ENCODE results near the gene GDPD4. TPM values are rescaled to one million over a fixed set of nuclear protein-coding genes. Genes with fewer than 3 reads are reported as not detected.

GDPD4 gene
- total and polyA plus RNA-seq, 12 donors, result not detected

- peaks cover 0 to 7% (median 0%) of the 10 kb centered on the region in 9 donors for H3K4me1 ChIP-seq
- intact Hi-C loops (cut with DNase I), result no loop called here
- H3K27ac ChIP-seq, result no peak overlapping the region
- WGBS, 2 donors, result 84 to 92% methylated on average over 11 of the region's 11 CpGs
- no peak overlapping the region for H3K4me3 ChIP-seq
- H3K36me3 ChIP-seq, result no peaks in the 10 kb centered on the region
- H3K27me3 ChIP-seq, result no peaks in the 10 kb centered on the region
- no peak for TF ChIP-seq CTCF (IDR thresholded peaks at IDR 0.05)
- ATAC-seq (no peak), DNase-seq (no peak)
- no peaks in the 10 kb centered on the region for H3K9me3 ChIP-seq
Measured at GRCh38 chr11:77208535-77208934, 93.0 kb downstream of the GDPD4 start.

- ATAC-seq (peak in 2 of 8 donors; percentile 13 to 17), DNase-seq (no peak)
- 66 to 69% methylated on average over 10 of the region's 10 CpGs for WGBS, 2 donors
- intact Hi-C loops (cut with DNase I), result no loop called here
- no peaks in the 10 kb centered on the region for H3K27me3 ChIP-seq
- H3K9me3 ChIP-seq, result no peaks in the 10 kb centered on the region
- H3K36me3 ChIP-seq, result no peaks in the 10 kb centered on the region
- peaks cover 0 to 7% (median 0%) of the 10 kb centered on the region in 9 donors for H3K4me1 ChIP-seq
- H3K4me3 ChIP-seq, result no peak overlapping the region
- H3K27ac ChIP-seq, result no peak overlapping the region
- no peak for TF ChIP-seq CTCF (IDR thresholded peaks at IDR 0.05)
Measured at GRCh38 chr11:77207618-77208313, 93.7 kb downstream of the GDPD4 start.

DNA sequence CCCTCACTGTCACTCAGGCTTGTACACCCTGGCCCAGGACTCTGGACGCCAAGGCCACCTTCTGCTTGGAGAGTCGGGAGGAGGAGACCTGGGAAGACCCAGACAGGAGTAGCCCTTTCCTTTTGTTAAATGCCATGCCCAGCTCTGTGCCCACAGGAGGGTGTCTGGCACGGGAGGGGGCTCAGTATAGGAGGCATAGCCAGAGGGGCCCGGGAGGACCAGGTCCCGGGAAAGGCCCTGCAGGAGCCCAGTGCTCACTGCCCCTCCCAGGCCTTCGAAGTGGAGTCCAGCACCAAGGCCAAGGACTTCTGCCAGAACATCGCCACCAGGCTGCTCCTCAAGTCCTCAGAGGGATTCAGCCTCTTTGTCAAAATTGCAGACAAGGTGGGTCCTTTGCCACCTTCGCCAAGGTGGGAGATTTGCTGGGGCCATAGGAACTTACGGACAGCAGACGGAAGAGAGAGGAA, 94.4 kb downstream of the GDPD4 start:
- H3K9me3 ChIP-seq, result no peaks in the 10 kb centered on the region
- no peak overlapping the region for H3K27ac ChIP-seq
- H3K36me3 ChIP-seq, result no peaks in the 10 kb centered on the region
- no peak for ATAC-seq
- WGBS, 2 donors, result 78 to 88% methylated on average over 9 to 10 of the region's 10 CpGs
- intact Hi-C loops (cut with DNase I), result no loop called here
- no peaks in the 10 kb centered on the region for H3K27me3 ChIP-seq
- H3K4me3 ChIP-seq, result no peak overlapping the region
- no peak for DNase-seq
- no peak for TF ChIP-seq CTCF (IDR thresholded peaks at IDR 0.05)
- H3K4me1 ChIP-seq, result peaks cover 0 to 7% (median 0%) of the 10 kb centered on the region in 9 donors

DNA sequence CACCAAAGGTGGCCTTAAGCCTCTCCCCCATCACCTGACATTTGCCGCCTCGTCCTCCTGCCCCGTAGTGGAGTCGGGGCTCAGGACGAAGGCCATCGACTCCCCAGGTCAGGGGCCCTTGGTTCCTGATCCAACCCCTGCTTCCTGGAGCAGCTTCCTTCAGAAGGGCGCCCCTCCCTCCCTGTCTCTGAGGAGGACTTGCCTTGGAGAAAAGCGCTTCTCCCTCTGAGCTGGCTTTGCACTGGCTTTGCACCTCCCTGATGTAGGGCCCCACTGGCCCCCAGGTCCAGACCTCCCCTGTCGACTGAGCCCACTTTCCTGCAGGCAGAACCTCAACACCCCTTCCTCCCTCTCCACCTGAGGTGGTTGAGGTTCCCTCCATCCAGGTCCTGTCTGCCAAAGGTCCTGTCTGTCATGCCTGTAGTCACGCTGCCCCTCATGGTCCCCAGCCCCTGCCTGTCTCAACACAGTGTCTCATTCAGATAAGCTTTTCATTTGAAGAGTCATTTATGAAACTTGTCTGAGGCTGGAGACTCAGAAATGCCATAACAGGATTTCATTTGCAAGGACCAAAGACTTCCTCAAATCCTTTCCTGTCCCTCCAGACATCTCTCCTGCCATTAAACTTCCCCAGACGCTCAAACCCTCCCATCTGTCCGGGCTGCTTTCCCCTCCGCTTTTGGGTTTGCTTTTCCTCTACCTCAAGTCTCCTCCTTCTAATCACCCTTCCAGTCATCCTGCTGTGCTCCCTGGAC, 95.0 kb downstream of the GDPD4 start:
- no peak for TF ChIP-seq CTCF (IDR thresholded peaks at IDR 0.05)
- no peaks in the 10 kb centered on the region for H3K27me3 ChIP-seq
- no peaks in the 10 kb centered on the region for H3K9me3 ChIP-seq
- H3K27ac ChIP-seq, result no peak overlapping the region
- H3K4me3 ChIP-seq, result no peak overlapping the region
- intact Hi-C loops (cut with DNase I), result no loop called here
- no peak for DNase-seq
- peaks cover 0 to 7% (median 0%) of the 10 kb centered on the region in 9 donors for H3K4me1 ChIP-seq
- no peaks in the 10 kb centered on the region for H3K36me3 ChIP-seq
- WGBS, 2 donors, result 68 to 70% methylated on average over 13 of the region's 13 CpGs
- ATAC-seq, result no peak
